Body of pancreas (tissue), 4 donors: ENCODE results near the gene ACP7. TPM values are rescaled to one million over a fixed set of nuclear protein-coding genes. Genes with fewer than 3 reads are reported as not detected.

Experiments used
- ATAC-seq: fragments of 150-250 bp; one replicate; pipeline ENCODE4 v1.9.1; 2016
- DNase-seq, 4 donors: peaks; one replicate each; pipeline ENCODE4 v3.0.0-alpha.2; 2019
- H3K27ac ChIP-seq, 4 donors: fragments of 200-600 bp; sonication (generic); 1 replicate in 3 of 4; 2 replicates in 1 of 4; pipeline versions ENCODE4 v1.5.1 to v1.6.1; 2016 to 2019; ENCODE audit warnings: mild to moderate bottlenecking in 1 of 4, mixed read lengths in 1 of 4, moderate library complexity in 1 of 4
- H3K27me3 ChIP-seq, 2 donors: fragments of 200-600 bp; sonication (generic); one replicate each; pipeline ENCODE4 v1.6.0; 2016; ENCODE audit warnings: mild to moderate bottlenecking in 1 of 2
- H3K36me3 ChIP-seq, 2 donors: fragments of 200-600 bp; sonication (generic); replicated peaks in 1 of 2; 2 replicates each; pipeline ENCODE4 v1.5.1; 2016; ENCODE audit warnings: low read depth in 2 of 2; ENCODE audit not compliant: insufficient read depth in 1 of 2
- H3K4me1 ChIP-seq: fragments of 200-600 bp; sonication (generic); one replicate; pipeline ENCODE4 v1.6.0; 2016
- H3K4me3 ChIP-seq, 2 donors: fragments of 200-600 bp; sonication (generic); 1 replicate in 1 of 2; 2 replicates in 1 of 2; pipeline ENCODE4 v1.5.1; 2016 to 2019
- H3K9me3 ChIP-seq, 3 donors: fragments of 200-600 bp; sonication (generic); 1 replicate in 2 of 3; 2 replicates in 1 of 3; pipeline ENCODE4 v1.5.1; 2016
- POLR2A ChIP-seq, 3 donors: fragments of 450-650 bp; IDR thresholded peaks; one replicate each; pipeline ENCODE4 v1.6.1; 2016; ENCODE audit warnings: antibody characterized with exemption in 3 of 3, mild to moderate bottlenecking in 2 of 3
- WGBS, 2 donors: methylation state at CpG; one replicate each; pipeline ENCODE4 v1.1.5; 2017; 5-methylcytosine and 5-hydroxymethylcytosine counted together
- intact Hi-C: fragments of 100-400 bp; cut with DNase I; formaldehyde crosslinking; loops from one replicate; pipeline ENCODE4 v1.15.1; 2023
- total RNA-seq, 2 donors: library from RNA; depleted of rRNA; stranded (reverse); fragments of >200 nt; gene quantifications; one replicate each; pipeline ENCODE4 v1.1.0, GENCODE V29; 2016
- TF ChIP-seq, protein P1 (sequence below), 7 experiments: fragments of 450-650 bp in 4 of 7; fragments of 200-600 bp in 3 of 7; sonication (generic) in 3 of 7; IDR thresholded peaks; one replicate each; pipeline ENCODE4 v1.5.1; 2016 to 2019; ENCODE audit warnings: antibody characterized with exemption in 7 of 7

Gene ACP7
- total RNA-seq, 2 donors from 2014 or later, result not detected

DNA sequence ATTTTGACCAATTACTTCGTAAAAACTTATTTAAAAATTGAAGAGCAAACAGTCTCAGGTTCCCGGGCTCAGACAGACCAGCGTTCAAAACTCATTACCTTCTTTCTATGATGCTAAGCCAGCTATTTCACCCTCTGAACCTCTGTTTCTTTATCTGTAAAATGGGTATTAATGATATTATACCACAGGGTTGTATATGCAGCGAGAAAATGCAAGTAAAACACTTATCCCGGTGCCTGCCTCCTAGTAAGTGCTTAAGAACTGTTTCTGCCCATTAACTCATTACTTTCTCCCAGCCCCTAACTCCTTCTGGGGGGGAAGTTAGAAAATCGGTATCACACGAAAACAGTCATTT lies 41.0 kb downstream of the ACP7 start:
- no peak overlapping the region for H3K4me3 ChIP-seq
- WGBS, 2 donors, result 35 to 39% methylated on average over 7 of the region's 7 CpGs
- no peaks in the 10 kb centered on the region for H3K36me3 ChIP-seq
- ATAC-seq, result no peak
- no peaks in the 10 kb centered on the region for H3K27me3 ChIP-seq
- H3K9me3 ChIP-seq, result no peaks in the 10 kb centered on the region
- H3K27ac ChIP-seq, result peak overlapping the region; percentile 55 to 91 (median 74)
- intact Hi-C loops, result loop anchor here (5.0 kb wide), 1 partner anchor 197 kb away; the partner anchor contains the start of gene LRFN1
- TF ChIP-seq, protein P1, sequence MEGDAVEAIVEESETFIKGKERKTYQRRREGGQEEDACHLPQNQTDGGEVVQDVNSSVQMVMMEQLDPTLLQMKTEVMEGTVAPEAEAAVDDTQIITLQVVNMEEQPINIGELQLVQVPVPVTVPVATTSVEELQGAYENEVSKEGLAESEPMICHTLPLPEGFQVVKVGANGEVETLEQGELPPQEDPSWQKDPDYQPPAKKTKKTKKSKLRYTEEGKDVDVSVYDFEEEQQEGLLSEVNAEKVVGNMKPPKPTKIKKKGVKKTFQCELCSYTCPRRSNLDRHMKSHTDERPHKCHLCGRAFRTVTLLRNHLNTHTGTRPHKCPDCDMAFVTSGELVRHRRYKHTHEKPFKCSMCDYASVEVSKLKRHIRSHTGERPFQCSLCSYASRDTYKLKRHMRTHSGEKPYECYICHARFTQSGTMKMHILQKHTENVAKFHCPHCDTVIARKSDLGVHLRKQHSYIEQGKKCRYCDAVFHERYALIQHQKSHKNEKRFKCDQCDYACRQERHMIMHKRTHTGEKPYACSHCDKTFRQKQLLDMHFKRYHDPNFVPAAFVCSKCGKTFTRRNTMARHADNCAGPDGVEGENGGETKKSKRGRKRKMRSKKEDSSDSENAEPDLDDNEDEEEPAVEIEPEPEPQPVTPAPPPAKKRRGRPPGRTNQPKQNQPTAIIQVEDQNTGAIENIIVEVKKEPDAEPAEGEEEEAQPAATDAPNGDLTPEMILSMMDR (IDR thresholded peaks at IDR 0.05), result no peak
- peaks cover 31% of the 10 kb centered on the region for H3K4me1 ChIP-seq
- DNase-seq, result no peak

DNA sequence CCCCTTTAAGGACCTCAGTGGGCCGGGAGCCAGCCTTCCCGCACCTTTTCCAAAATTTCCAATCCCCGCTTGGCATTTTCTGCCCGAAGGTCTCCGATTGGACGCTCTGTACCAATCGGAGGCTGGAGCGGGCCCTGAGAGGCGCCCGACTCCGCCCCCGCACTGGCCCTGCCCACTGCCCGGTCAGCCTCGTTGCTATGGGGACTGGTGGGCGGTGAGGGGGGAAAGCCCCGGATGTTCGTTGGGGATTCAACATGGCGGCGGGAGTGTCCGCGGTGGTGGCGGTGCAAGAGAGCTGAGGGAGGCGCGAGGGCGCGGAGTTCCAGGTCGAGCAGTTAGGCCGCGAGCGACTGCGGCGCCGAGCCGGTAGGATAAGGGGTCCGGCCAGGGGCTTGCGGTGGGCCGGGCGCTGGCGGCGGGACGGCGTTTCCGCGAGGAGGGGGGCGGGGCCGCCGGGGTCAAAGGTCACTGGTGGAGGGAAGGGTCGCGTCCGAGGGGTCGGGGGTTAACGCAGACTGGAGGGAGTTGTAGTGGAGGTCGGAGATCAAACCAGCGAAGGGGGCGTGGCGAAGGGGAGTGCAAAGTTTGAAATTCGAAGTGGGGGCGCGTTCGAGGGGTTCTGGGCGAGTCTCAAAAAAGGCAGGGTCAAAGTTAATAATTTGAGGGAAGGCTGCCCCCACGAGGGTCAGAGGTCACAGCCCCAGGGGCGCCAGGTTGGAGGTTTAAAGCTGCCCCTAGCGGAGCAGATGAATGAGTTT lies 41.6 kb downstream of the ACP7 start, which contains the start of gene PAK4:
PAK4 (plus strand) TSS at position 233 of the 758 bp plus-strand sequence. CDS start 43,768 bp downstream, outside the sequence.
- WGBS, 2 donors, result 0 to 1% methylated on average over 19 to 64 of the region's 64 CpGs
- Histone ChIP-seq H3K27ac (peak within 1 kb of the TSS; percentile 88 to 91 (median 89)), H3K27me3 (no peaks in the 10 kb centered on the region), H3K4me3 (peak within 1 kb of the TSS; percentile 83 to 94), H3K36me3 (no peaks in the 10 kb centered on the region), H3K9me3 (no peaks in the 10 kb centered on the region), H3K4me1 (peaks cover 36% of the 10 kb centered on the region)
- intact Hi-C loops, result loop anchor here (5.0 kb wide), 1 partner anchor 197 kb away; the partner anchor contains the start of gene LRFN1
- TF ChIP-seq, protein P1 (IDR thresholded peaks at IDR 0.05), result no peak
- TF ChIP-seq POLR2A (IDR thresholded peaks at IDR 0.05), result peak in 2 of 3 donors; percentile 77 to 84
- DNase-seq, result peak; percentile 98 to 99 (median 99)
- ATAC-seq, result peak; percentile 96

DNA sequence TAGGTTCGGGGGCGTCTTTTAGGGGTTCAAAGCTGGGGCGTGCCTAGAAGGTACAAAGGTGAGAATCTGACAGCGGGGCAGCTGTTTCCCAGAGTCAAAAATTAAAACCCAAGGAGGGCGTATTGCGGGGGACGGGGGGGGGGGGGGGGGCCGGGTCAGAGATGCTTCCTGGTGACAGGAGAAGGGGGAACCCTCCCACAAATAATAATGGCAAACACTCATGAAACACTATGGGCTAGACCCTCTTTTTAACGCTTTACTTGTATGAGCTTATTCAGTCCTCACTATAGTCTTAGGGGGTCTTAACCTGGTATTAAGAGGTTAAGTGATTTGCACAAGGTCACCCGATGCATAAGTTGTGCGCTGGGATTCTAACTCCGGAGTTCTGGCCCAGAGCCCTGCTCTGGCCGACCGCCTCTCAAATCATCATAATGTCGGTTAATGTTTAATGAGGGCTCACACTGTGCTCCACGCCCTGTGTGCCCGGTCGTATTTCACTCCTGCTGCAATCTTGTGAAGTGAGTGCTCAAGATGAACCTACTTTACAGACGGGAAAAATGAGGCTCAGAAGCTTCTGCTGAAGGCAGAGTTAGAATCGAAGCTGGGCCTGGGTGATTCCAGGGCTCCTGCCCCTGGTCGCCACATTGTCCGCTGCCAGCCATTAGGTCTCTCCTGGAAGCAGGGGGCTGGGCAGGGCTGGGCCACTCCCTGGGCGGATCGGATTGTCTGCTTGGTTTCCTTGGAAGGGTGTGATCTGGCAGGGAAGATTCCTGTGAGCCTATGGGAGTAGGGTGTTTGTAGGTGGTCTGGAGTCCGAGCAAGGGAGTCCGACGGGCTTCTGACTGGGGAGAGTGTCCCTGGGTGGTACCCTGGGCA lies 42.4 kb downstream of the ACP7 start:
- DNase-seq (peak; percentile 85 to 92 (median 90)), ATAC-seq (peak; percentile 75)
- Histone ChIP-seq H3K36me3 (no peaks in the 10 kb centered on the region), H3K9me3 (no peaks in the 10 kb centered on the region), H3K4me3 (peak overlapping the region; percentile 83 to 94), H3K27me3 (no peaks in the 10 kb centered on the region), H3K4me1 (peaks cover 44% of the 10 kb centered on the region), H3K27ac (peak overlapping the region; percentile 88 to 91 (median 89))
- TF ChIP-seq POLR2A (IDR thresholded peaks at IDR 0.05), result peak in 1 of 3 donors; percentile 42
- TF ChIP-seq, protein P1 (IDR thresholded peaks at IDR 0.05), result no peak
- 5 to 14% methylated on average over 24 to 27 of the region's 27 CpGs for WGBS, 2 donors
- intact Hi-C loops, result loop anchor here (5.0 kb wide), 1 partner anchor 196 kb away; the partner anchor contains the start of gene LRFN1

DNA sequence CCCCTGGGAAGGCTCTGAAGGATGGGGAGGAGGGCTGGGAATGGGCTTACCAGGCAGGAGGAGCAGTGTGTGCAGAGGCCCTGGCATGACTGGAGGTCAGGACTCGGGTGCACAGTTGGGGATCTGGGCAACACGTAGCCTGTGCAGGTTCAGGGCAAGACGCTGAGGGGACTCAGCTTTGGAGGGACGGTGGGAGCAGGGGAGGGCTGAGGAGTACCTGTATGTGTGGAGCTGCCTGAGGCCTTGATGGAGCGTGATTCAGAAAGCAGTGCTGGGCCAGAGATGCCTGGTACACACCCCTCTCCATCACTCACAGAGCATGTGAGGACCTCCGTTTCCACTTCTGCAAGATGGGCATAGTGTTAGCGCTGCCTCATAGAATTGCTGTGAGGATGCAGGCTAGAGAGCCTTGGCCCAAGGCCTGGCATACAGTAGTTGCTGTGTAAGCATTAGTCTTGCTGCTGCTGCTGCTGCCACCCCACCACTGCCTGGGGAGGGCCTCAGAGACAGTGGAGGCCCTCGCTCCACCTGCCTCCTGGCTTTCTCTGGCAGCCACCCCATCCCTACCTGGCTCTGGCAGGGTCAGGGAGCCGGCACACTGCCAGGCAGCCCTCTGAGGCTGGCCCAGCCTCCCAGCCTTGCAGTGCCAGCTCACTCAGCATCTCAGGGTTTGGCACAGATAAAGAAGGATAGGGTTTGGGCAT lies 43.8 kb downstream of the ACP7 start:
- TF ChIP-seq, protein P1 (IDR thresholded peaks at IDR 0.05), result peak in 3 of 7 experiments; percentile 7 to 30 (median 21)
- no peak for TF ChIP-seq POLR2A (IDR thresholded peaks at IDR 0.05)
- intact Hi-C loops, result loop anchor here (5.0 kb wide), 1 partner anchor 194 kb away; the partner anchor contains the start of gene LRFN1
- ATAC-seq, result peak; percentile 39
- Histone ChIP-seq H3K36me3 (no peaks in the 10 kb centered on the region), H3K27me3 (no peaks in the 10 kb centered on the region), H3K27ac (peak overlapping the region; percentile 2 to 91 (median 89)), H3K9me3 (no peaks in the 10 kb centered on the region), H3K4me3 (no peak overlapping the region), H3K4me1 (peaks cover 58% of the 10 kb centered on the region)
- 25 to 32% methylated on average over 2 to 9 of the region's 9 CpGs for WGBS, 2 donors
- peak; percentile 79 to 94 (median 90) for DNase-seq
